HG02852 (cell line): Measurements from ENCODE around the gene SCAMP1.

ENCODE experiments used
- ATAC-seq: cut with Tn5 transposase; IDR thresholded peaks from one replicate; pipeline ENCODE4 v1.9.1; 2021; ENCODE audit warnings: mild to moderate bottlenecking, moderate library complexity; ENCODE audit not compliant: unreplicated experiment

Gene SCAMP1

DNA sequence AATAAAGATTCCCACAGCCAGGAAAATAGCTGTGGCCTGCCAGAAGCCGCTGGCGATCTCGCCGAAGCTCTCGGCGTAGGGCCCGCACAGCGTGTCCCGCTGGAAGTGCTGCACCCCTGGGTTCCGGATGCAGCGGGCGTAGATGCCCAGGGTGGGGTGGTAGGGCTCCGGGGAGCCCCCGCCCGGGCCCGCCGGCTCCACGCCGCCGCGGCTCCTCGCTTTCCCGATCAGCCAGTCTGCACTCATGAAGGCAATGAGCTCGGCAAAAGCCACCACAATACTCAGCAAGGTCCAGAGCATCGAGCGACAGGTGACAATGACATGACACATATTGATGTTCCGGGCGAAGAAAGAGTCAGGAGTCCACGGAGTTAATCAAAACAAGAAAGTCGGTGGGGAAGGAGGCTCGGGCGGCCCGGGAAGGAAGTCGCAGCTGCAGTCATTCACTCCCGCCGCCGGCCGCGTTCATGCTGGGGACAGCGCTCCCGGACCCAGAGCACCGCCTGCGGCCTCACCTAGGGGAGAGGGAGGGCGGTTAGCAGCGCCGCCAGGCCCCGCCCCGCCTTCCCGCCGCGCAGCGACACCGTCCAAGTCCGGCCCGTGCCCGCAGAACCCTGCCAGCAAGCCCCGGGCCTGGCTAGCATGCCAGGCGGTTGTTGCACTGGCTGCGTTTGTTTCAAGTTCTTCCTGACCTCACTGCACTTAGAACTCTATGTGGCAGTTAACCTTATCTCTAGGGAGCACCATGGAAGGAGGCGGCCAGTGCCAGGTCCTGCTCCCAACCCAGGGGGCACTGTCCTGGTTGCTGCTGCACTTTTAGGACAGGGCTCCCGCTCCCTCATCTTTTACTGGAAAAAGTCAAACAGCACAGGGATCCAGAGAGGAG lies 149.7 kb downstream of the SCAMP1 start:
- peak; percentile 79 for ATAC-seq

- no peak for ATAC-seq
Observed at GRCh38 chr5:78511121-78511906, 150.9 kb downstream of the SCAMP1 start.

- no peak for ATAC-seq
Observed at GRCh38 chr5:78512435-78512834, 152.0 kb downstream of the SCAMP1 start.

- ATAC-seq: no peak
Observed at GRCh38 chr5:78513441-78513840, 153.0 kb downstream of the SCAMP1 start.

- ATAC-seq: no peak
Observed at GRCh38 chr5:78514427-78515330, 154.3 kb downstream of the SCAMP1 start.

DNA sequence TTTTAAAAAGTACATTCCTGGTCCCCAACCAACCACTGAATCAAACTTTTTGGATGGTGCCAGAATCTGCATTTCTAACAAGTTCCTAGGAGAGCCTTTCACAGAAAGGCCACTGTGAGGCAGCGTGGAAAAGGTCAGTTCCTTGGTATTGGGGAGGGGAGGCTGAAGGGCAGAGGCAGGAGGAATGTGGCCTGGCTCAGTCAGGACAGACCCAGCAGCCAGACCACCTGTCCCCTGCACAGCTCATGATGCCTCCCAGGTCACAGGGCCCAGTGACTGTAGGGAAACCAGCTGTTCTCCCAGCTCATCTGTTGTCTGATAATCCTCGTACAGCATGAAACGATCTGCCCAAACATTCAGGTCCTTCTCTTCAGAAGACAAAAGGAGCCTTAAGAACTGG lies 155.3 kb downstream of the SCAMP1 start:
- ATAC-seq: no peak

DNA sequence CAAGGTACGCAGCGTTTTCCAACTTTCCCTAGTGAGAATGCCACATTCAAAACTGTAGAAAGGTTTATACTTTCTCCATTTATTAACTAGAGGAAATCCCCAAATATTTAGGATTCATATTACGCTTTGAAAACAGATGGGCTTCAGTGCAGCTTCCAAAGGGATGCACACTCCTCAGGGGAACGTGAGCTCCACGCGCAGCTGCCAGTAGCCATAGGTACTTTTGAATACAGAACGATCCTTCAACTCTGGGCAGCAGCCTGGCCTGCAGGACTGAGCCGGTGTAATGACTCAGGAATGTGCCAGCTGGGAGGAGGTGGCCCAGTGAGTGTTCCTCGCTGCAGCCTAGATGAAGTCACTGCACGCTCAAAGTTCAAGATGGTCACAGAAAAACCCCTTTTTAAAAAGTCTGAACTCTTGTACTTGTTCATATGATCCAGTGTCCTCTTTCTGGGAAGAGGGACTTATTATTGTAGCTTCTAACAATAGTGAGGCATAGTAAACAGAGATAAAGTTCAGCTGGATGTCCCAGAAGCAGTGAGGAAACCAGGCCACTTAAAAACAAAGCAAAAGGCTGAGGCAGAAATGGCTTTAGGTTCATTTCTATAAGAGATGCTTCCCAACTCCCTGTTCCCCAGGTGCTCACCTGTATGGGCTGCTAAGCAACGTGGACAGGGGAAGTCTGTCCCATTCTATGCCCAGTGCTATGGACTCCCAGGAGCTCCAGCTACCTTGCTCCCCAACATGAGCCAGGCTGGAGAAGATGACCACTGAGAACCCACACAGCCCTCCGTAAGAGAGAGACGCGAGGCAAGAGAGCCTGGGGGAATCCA lies 158.2 kb downstream of the SCAMP1 start:
- no peak for ATAC-seq

- no peak for ATAC-seq
Observed at GRCh38 chr5:78519198-78519941, 159.0 kb downstream of the SCAMP1 start.

- no peak for ATAC-seq
Observed at GRCh38 chr5:78521455-78521854, 161.0 kb downstream of the SCAMP1 start.

- ATAC-seq: no peak
Observed at GRCh38 chr5:78522476-78523260, 162.3 kb downstream of the SCAMP1 start.

DNA sequence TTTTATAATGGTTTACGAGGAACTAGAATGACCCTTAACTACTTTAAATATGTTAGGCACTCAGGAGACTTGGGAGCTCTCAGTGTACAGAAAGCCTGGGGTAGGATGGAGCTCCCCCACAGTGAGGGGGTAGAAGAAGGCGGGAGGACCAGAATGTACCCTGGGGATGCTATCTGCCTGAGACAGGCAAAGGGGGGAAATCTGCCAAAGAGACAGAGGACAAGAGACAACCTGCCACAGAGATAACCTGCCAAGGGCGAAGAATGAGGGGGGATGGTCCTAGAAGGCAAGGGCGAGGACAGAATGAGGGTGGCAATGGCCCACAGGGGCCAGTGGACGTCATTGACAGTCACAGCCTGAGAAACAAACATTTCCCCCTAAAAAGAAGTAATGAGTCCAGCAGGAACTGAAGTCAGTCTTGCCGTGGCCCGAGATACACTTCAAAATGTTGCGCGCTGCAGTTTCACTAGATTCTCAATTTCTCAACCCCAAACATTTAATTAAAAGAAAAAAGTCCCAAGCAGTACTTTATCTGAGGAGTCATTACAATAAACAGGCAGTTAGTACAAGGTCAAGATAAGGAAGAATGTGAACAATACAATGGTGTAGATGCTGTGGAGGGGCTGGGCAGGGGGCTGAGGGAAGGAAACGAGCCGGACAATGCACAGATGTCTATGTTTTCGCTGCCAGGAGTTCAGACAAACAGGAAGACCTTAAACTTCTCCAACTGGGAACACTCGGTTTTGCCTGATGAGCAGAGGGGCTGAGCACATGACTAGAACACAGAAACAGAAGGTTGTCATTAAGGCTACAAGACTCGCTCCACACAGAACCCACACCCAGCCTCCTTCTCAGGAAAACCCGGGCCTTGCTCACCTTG lies 163.1 kb downstream of the SCAMP1 start:
- ATAC-seq: no peak

- ATAC-seq: no peak
Observed at GRCh38 chr5:78526049-78526525, 165.7 kb downstream of the SCAMP1 start.

DNA sequence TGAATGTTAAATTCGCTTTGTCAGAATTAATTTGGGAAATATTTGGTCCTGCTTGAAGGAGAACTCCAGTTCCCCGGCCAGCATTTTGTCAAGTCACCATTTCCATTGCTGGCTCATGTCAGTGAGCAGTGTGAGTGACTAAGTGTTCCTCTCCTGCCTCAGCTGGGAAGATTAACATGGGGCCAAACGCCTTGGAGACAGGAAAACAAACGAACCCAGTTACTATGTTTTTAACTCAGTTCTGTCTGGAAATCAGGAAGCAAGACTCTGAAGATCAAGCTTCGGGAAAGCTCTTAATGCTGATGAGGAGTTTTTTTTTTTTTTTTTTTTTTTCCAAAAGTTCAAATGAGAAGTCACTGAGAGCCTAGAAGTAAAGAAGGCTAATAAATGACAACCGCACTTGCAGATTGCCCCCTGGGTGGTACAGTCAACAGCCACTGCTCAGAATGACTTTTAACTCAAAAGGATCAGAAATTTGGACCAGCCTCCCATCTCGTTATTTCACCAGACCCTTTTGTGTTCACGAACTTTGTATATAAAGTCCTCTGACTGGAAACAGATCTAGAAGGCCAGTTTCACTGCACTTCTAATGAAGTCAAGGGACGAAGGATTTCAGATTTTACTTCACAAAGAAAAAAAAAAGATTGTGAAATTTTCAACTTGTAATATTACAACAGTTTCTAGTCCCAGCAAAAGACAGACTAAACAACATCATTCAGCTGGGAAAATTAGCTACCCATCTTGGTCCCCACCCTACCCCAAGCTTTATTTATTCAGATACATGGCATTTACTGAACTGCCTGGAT lies 166.8 kb downstream of the SCAMP1 start:
- no peak for ATAC-seq

DNA sequence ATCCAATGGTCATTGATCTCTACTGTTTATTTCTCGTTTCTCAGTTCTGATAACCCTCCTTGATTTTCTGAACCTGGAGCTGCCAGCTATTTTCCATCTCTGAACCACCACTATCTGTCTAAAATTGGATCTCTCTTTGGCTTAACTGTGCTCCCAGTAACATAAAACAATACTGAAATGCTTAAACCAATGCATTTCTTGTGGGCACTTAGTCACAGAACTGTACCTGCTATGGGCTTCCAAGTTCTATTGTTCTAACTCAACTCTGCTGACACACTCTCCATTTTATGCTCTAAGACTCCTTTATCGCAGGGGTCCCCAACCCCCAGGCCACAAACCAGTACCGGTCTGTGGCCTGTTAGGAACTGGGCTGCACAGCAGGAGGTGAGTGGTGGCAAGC lies 167.5 kb downstream of the SCAMP1 start:
- no peak for ATAC-seq
